Ishikawa (cell line): ENCODE results near the gene WDR43.

Experiments
- CEBPB ChIP-seq: IDR thresholded peaks from 2 replicates; pipeline ENCODE4 v1.6.1; 2012
- EGR1 ChIP-seq: IDR thresholded peaks from 2 replicates; pipeline ENCODE4 v1.6.1; 2012
- EP300 ChIP-seq: IDR thresholded peaks from 2 replicates; pipeline ENCODE4 v1.6.1; 2012; ENCODE audit warnings: borderline replicate concordance
- FOXM1 ChIP-seq: IDR thresholded peaks from 2 replicates; pipeline ENCODE4 v1.6.1; 2012; ENCODE audit warnings: low read depth, borderline replicate concordance
- MAX ChIP-seq: IDR thresholded peaks from 2 replicates; pipeline ENCODE4 v1.6.1; 2012
- NFIC ChIP-seq: IDR thresholded peaks from 2 replicates; pipeline ENCODE4 v1.6.1; 2012
- RAD21 ChIP-seq: IDR thresholded peaks from 2 replicates; pipeline ENCODE4 v1.6.1; 2012; ENCODE audit warnings: low read depth
- TAF1 ChIP-seq: IDR thresholded peaks from 2 replicates; pipeline ENCODE4 v1.6.1; 2012; ENCODE audit warnings: low read depth, mild to moderate bottlenecking
- TCF12 ChIP-seq: IDR thresholded peaks from 2 replicates; pipeline ENCODE4 v1.6.1; 2012; ENCODE audit warnings: low read depth
- TEAD4 ChIP-seq: IDR thresholded peaks from 2 replicates; pipeline ENCODE4 v1.6.1; 2012
- USF1 ChIP-seq: IDR thresholded peaks from 2 replicates; pipeline ENCODE4 v1.6.1; 2012
- YY1 ChIP-seq: IDR thresholded peaks from 2 replicates; pipeline ENCODE4 v1.6.1; 2012; ENCODE audit warnings: low read depth
- TF ChIP-seq, protein P1 (sequence below): IDR thresholded peaks from 2 replicates; pipeline ENCODE4 v1.6.1; 2012; ENCODE audit warnings: low read depth, mild to moderate bottlenecking

GRCh38 chr2:28855977-28856376, 38.5 kb upstream of the WDR43 start:
- TF ChIP-seq CEBPB (no peak), TCF12 (no peak), RAD21 (no peak), TAF1 (no peak), EP300 (no peak), USF1 (no peak), FOXM1 (no peak), YY1 (no peak), TEAD4 (no peak), NFIC (no peak), MAX (no peak), EGR1 (no peak)
- TF ChIP-seq, protein P1, sequence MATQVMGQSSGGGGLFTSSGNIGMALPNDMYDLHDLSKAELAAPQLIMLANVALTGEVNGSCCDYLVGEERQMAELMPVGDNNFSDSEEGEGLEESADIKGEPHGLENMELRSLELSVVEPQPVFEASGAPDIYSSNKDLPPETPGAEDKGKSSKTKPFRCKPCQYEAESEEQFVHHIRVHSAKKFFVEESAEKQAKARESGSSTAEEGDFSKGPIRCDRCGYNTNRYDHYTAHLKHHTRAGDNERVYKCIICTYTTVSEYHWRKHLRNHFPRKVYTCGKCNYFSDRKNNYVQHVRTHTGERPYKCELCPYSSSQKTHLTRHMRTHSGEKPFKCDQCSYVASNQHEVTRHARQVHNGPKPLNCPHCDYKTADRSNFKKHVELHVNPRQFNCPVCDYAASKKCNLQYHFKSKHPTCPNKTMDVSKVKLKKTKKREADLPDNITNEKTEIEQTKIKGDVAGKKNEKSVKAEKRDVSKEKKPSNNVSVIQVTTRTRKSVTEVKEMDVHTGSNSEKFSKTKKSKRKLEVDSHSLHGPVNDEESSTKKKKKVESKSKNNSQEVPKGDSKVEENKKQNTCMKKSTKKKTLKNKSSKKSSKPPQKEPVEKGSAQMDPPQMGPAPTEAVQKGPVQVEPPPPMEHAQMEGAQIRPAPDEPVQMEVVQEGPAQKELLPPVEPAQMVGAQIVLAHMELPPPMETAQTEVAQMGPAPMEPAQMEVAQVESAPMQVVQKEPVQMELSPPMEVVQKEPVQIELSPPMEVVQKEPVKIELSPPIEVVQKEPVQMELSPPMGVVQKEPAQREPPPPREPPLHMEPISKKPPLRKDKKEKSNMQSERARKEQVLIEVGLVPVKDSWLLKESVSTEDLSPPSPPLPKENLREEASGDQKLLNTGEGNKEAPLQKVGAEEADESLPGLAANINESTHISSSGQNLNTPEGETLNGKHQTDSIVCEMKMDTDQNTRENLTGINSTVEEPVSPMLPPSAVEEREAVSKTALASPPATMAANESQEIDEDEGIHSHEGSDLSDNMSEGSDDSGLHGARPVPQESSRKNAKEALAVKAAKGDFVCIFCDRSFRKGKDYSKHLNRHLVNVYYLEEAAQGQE = no peak
